ENCODE data around the gene TMC2. TPM values are rescaled to one million over a fixed set of nuclear protein-coding genes. Genes with fewer than 3 reads are reported as not detected.

The TMC2 gene
- total RNA-seq, 1 donor from 2014 or later, result not detected

- Mint-ChIP-seq H3K4me3 (ENCODE audit: unreplicated experiment) (peak within 1 kb of the TSS; percentile 100), H3K27ac (ENCODE audit: unreplicated experiment) (peak within 1 kb of the TSS; percentile 98), H3K9me3 (ENCODE audit: unreplicated experiment) (peaks cover 7% of the 10 kb centered on the region), H3K4me1 (ENCODE audit: low read depth, unreplicated experiment) (peaks cover 4% of the 10 kb centered on the region), H3K36me3 (ENCODE audit: unreplicated experiment) (no peaks in the 10 kb centered on the region), H3K27me3 (ENCODE audit: unreplicated experiment) (no peaks in the 10 kb centered on the region)
- no peak for TF ChIP-seq CTCF (IDR thresholded peaks at IDR 0.05; ENCODE audit: partially characterized antibody, unreplicated experiment)
- peak; percentile 77 for DNase-seq
Measured at GRCh38 chr20:2508631-2509467, 27.5 kb upstream of the TMC2 start, which contains the start of gene ZNF343. Gene ZNF343 (minus strand): TSS chr20:2508915. CDS start chr20:2493895, 15,020 bp downstream.

GRCh38 chr20:2509468-2509781 is 26.9 kb upstream of the TMC2 start:
- Mint-ChIP-seq H3K36me3 (ENCODE audit: unreplicated experiment) (no peaks in the 10 kb centered on the region), H3K27me3 (ENCODE audit: unreplicated experiment) (no peaks in the 10 kb centered on the region), H3K9me3 (ENCODE audit: unreplicated experiment) (peaks cover 7% of the 10 kb centered on the region), H3K4me1 (ENCODE audit: low read depth, unreplicated experiment) (peaks cover 4% of the 10 kb centered on the region), H3K27ac (ENCODE audit: unreplicated experiment) (peak overlapping the region; percentile 98), H3K4me3 (ENCODE audit: unreplicated experiment) (peak overlapping the region; percentile 100)
- DNase-seq, result peak; percentile 28
- TF ChIP-seq CTCF (IDR thresholded peaks at IDR 0.05; ENCODE audit: partially characterized antibody, unreplicated experiment), result no peak

- TF ChIP-seq CTCF (IDR thresholded peaks at IDR 0.05; ENCODE audit: partially characterized antibody, unreplicated experiment), result no peak
- DNase-seq, result no peak
- H3K4me3 Mint-ChIP-seq (ENCODE audit: unreplicated experiment), result no peak overlapping the region
- H3K36me3 Mint-ChIP-seq (ENCODE audit: unreplicated experiment), result no peaks in the 10 kb centered on the region
- peaks cover 4% of the 10 kb centered on the region for H3K4me1 Mint-ChIP-seq (ENCODE audit: low read depth, unreplicated experiment)
- H3K9me3 Mint-ChIP-seq (ENCODE audit: unreplicated experiment), result peaks cover 7% of the 10 kb centered on the region
- H3K27ac Mint-ChIP-seq (ENCODE audit: unreplicated experiment), result no peak overlapping the region
- H3K27me3 Mint-ChIP-seq (ENCODE audit: unreplicated experiment), result no peaks in the 10 kb centered on the region
Measured at GRCh38 chr20:2509794-2510193, 26.6 kb upstream of the TMC2 start.

GRCh38 chr20:2515203-2515602 is 21.2 kb upstream of the TMC2 start:
- TF ChIP-seq CTCF (IDR thresholded peaks at IDR 0.05; ENCODE audit: partially characterized antibody, unreplicated experiment), result no peak
- H3K27ac Mint-ChIP-seq (ENCODE audit: unreplicated experiment), result no peak overlapping the region
- H3K4me3 Mint-ChIP-seq (ENCODE audit: unreplicated experiment), result no peak overlapping the region
- H3K27me3 Mint-ChIP-seq (ENCODE audit: unreplicated experiment), result peaks cover 3% of the 10 kb centered on the region
- no peaks in the 10 kb centered on the region for H3K36me3 Mint-ChIP-seq (ENCODE audit: unreplicated experiment)
- no peaks in the 10 kb centered on the region for H3K9me3 Mint-ChIP-seq (ENCODE audit: unreplicated experiment)
- DNase-seq, result no peak
- no peaks in the 10 kb centered on the region for H3K4me1 Mint-ChIP-seq (ENCODE audit: low read depth, unreplicated experiment)

- Mint-ChIP-seq H3K27me3 (ENCODE audit: unreplicated experiment) (peaks cover 3% of the 10 kb centered on the region), H3K9me3 (ENCODE audit: unreplicated experiment) (peaks cover 1% of the 10 kb centered on the region), H3K27ac (ENCODE audit: unreplicated experiment) (no peak overlapping the region), H3K36me3 (ENCODE audit: unreplicated experiment) (no peaks in the 10 kb centered on the region), H3K4me1 (ENCODE audit: low read depth, unreplicated experiment) (no peaks in the 10 kb centered on the region), H3K4me3 (ENCODE audit: unreplicated experiment) (no peak overlapping the region)
- no peak for DNase-seq
- TF ChIP-seq CTCF (IDR thresholded peaks at IDR 0.05; ENCODE audit: partially characterized antibody, unreplicated experiment), result no peak
Measured at GRCh38 chr20:2516399-2516798, 20.0 kb upstream of the TMC2 start.
